Nephron (organoid): ENCODE results near the gene MTA3.

Source experiments
- H3K27ac Mint-ChIP-seq, 3 experiments: 2 replicates each; pipeline ENCODE4 v1.8.0; 2020; ENCODE audit warnings: mixed read lengths in 3 of 3, mild to moderate bottlenecking in 2 of 3, moderate library complexity in 1 of 3
- H3K27me3 Mint-ChIP-seq: 2 replicates; pipeline ENCODE4 v1.8.0; 2021; ENCODE audit warnings: low read depth, mild to moderate bottlenecking, moderate library complexity, mixed read lengths
- H3K36me3 Mint-ChIP-seq: 2 replicates; pipeline ENCODE4 v1.8.0; 2020; ENCODE audit warnings: low read depth, mixed read lengths
- H3K4me1 Mint-ChIP-seq: 2 replicates; pipeline ENCODE4 v1.8.0; 2020; ENCODE audit warnings: mixed read lengths
- H3K4me3 Mint-ChIP-seq, 3 experiments: 2 replicates each; pipeline ENCODE4 v1.8.0; 2020; ENCODE audit warnings: mild to moderate bottlenecking in 3 of 3, mixed read lengths in 3 of 3, moderate library complexity in 2 of 3
- H3K9me3 Mint-ChIP-seq: 2 replicates; pipeline ENCODE4 v1.8.0; 2020; ENCODE audit warnings: mixed read lengths
- CTCF ChIP-seq, 3 experiments: fragments of 200-600 bp; sonication (generic); IDR thresholded peaks; one replicate each; pipeline ENCODE4 v1.5.0; 2021; ENCODE audit warnings: antibody characterized with exemption in 3 of 3; ENCODE audit not compliant: unreplicated experiment in 3 of 3

MTA3 gene

DNA sequence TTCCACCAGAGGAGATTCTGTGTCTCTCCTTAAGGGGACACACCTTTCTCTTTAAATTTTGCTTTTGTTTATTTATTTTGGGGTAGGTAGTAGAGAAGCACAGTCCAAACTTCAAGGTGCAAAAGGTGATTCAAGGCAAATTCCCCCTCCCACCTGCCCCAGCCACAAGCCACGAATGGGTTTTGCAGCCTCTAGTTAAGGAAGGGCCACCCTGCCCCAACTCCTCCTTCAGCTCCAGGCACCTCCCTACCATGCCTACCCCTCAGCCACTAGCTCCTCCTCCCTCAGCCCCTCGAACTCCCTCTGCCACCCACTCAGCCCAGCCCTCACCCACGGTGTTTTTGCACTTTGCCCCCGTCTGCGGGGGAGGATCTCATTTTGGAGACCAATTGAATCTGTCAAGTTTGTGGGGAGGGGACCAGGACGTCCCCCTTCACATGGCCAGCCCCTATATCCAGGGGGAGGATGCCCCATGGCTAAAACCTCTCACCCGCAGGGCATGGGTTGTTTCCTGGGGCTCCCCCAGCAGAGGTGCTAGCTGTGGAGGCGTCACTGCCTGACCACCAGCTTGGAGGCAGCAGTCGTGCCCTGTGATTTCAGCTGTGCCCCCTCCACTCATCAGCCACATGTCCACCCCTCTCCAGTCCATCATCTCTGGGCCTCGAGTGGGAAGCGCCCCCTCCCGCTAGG, 219.5 kb downstream of the MTA3 start:
- Mint-ChIP-seq H3K27ac (peak overlapping the region in 2 of 3 experiments; percentile 16 to 47), H3K9me3 (no peaks in the 10 kb centered on the region), H3K4me1 (peaks cover 45% of the 10 kb centered on the region), H3K4me3 (no peak overlapping the region), H3K36me3 (peaks cover 9% of the 10 kb centered on the region), H3K27me3 (peaks cover 8% of the 10 kb centered on the region)
- TF ChIP-seq CTCF (IDR thresholded peaks at IDR 0.05; ENCODE audit: unreplicated experiment in 3 of 3) = no peak

GRCh38 chr2:42788478-42788793, 220.0 kb downstream of the MTA3 start:
- Mint-ChIP-seq H3K9me3 (no peaks in the 10 kb centered on the region), H3K4me1 (peaks cover 48% of the 10 kb centered on the region), H3K27me3 (peaks cover 8% of the 10 kb centered on the region), H3K27ac (peak overlapping the region; percentile 47 to 70 (median 52)), H3K36me3 (peaks cover 7% of the 10 kb centered on the region), H3K4me3 (peak overlapping the region in 1 of 3 experiments; percentile 31)
- no peak for TF ChIP-seq CTCF (IDR thresholded peaks at IDR 0.05; ENCODE audit: unreplicated experiment in 3 of 3)

GRCh38 chr2:42788882-42789281, 220.4 kb downstream of the MTA3 start:
- no peak overlapping the region for H3K4me3 Mint-ChIP-seq
- TF ChIP-seq CTCF (IDR thresholded peaks at IDR 0.05; ENCODE audit: unreplicated experiment in 3 of 3) = no peak
- peaks cover 2% of the 10 kb centered on the region for H3K36me3 Mint-ChIP-seq
- H3K27me3 Mint-ChIP-seq = peaks cover 8% of the 10 kb centered on the region
- H3K27ac Mint-ChIP-seq = peak overlapping the region; percentile 47 to 70 (median 52)
- H3K4me1 Mint-ChIP-seq = peaks cover 53% of the 10 kb centered on the region
- H3K9me3 Mint-ChIP-seq = no peaks in the 10 kb centered on the region

DNA sequence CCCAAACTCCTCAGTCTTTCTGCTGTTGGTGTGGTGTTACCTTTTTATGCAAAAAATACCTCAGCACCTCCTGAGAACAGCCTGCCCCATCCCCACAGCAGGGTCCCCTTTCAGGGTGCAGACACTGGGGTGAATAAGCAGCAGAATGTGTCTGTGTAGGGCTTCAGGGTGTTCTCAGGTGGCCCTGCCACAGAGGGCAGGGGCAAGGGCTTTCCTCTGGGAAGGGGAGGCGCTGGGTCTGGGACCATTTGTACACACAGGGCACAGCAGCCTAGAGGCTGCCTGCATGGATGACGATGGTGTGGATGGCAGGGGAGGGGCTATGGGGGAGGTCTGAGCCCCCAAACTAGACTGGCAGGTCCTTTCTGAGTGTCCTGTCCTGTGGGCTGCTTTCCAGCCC, 221.3 kb downstream of the MTA3 start:
- H3K36me3 Mint-ChIP-seq = peaks cover 1% of the 10 kb centered on the region
- peak overlapping the region; percentile 6 to 67 (median 45) for H3K4me3 Mint-ChIP-seq
- peaks cover 61% of the 10 kb centered on the region for H3K4me1 Mint-ChIP-seq
- peak overlapping the region; percentile 48 to 63 (median 58) for H3K27ac Mint-ChIP-seq
- no peaks in the 10 kb centered on the region for H3K9me3 Mint-ChIP-seq
- peaks cover 8% of the 10 kb centered on the region for H3K27me3 Mint-ChIP-seq
- TF ChIP-seq CTCF (IDR thresholded peaks at IDR 0.05; ENCODE audit: unreplicated experiment in 3 of 3) = no peak

DNA sequence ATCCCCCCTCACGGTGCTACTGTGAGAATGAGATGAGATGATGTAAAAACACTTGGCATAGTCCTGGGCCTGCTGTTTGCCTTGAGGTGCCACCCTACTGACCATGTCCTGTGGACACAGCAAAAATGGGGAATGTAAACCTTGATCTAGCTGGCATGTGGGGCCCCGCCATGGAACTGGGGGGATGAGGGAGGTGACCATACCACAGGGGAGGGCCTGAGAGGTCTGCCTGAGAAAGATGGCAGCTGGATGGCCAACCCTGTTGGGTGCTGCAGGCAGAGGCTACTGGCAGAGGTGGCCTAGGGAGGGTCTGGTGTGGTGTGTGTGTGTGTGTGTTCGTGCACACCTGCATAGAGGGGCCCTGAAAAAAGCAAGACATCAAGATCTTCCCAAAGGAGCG, 223.2 kb downstream of the MTA3 start:
- Mint-ChIP-seq H3K27ac (peak overlapping the region; percentile 99), H3K9me3 (no peaks in the 10 kb centered on the region), H3K4me3 (peak overlapping the region; percentile 86 to 96 (median 90)), H3K4me1 (peaks cover 66% of the 10 kb centered on the region), H3K27me3 (peaks cover 8% of the 10 kb centered on the region), H3K36me3 (peaks cover 13% of the 10 kb centered on the region)
- no peak for TF ChIP-seq CTCF (IDR thresholded peaks at IDR 0.05; ENCODE audit: unreplicated experiment in 3 of 3)

DNA sequence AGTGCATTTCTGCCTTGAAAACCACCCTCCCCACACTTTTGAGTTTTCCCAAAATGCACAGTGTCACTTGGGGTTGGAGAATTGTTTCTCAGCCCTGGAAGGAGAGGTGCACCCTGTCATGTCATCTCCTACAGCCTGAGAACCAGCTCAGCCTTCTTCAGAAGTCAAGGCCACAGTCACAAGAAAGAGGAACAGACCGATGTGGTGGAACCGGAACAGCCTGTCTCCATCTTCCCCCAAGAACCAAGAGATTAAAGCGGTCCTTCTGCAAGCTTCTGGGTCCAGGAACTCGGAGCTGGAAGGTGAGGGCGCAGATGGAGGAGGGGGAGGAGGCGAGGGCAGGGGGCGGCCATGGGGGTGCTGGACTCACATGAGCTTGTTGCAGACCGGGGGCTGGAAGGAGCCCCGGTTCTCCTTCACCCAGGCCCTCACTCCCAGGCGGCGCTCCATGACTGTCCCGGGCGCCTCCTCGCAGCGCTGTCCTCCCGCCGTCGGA, 223.7 kb downstream of the MTA3 start:
- Mint-ChIP-seq H3K9me3 (no peaks in the 10 kb centered on the region), H3K4me1 (peaks cover 68% of the 10 kb centered on the region), H3K27me3 (peaks cover 8% of the 10 kb centered on the region), H3K36me3 (peaks cover 15% of the 10 kb centered on the region), H3K27ac (peak overlapping the region; percentile 99), H3K4me3 (peak overlapping the region; percentile 86 to 96 (median 90))
- no peak for TF ChIP-seq CTCF (IDR thresholded peaks at IDR 0.05; ENCODE audit: unreplicated experiment in 3 of 3)
